Activated CD8-positive, alpha-beta memory T cell treated with anti-CD3 and anti-CD28 coated beads for 24 hours (primary cell): ENCODE measurements around the gene PSMB7.
"Not testable (repeated sequence)": the region's sequence is repeated elsewhere in the genome, so short reads cannot be mapped to it uniquely, and the experiment has no call there.

Experiments
- DNase-seq: peaks from one replicate; pipeline ENCODE4 v3.0.0-alpha.2; 2020

PSMB7 gene

GRCh38 chr9:124442826-124443225 lies 27.6 kb upstream of the PSMB7 start:
- DNase-seq: no peak

GRCh38 chr9:124442379-124442778 lies 27.1 kb upstream of the PSMB7 start:
- DNase-seq: no peak

- no peak for DNase-seq
Observed at GRCh38 chr9:124441291-124441690, 26.0 kb upstream of the PSMB7 start.

GRCh38 chr9:124440786-124441185 lies 25.5 kb upstream of the PSMB7 start:
- no peak for DNase-seq

- DNase-seq: no peak
Observed at GRCh38 chr9:124439686-124440243, 24.5 kb upstream of the PSMB7 start.

DNA sequence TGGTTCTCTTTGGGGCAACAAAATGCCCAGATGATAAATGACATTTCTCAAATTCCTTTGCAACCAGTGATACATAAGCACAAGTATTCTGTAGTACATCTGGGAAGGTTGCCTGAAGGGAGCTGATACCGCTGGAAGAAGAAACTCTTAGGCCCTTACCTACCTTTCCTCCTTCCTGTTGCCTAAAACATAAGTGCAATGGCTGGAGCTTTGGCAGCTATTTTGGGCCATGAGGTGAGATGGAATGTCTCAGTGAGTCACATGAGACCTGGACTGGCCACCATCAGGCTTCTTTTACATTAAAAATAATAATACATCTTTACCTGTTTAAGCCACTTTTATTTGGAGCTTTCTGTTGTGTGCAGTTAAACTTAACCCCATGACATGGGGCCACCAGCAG lies 23.8 kb upstream of the PSMB7 start:
- no peak for DNase-seq

DNA sequence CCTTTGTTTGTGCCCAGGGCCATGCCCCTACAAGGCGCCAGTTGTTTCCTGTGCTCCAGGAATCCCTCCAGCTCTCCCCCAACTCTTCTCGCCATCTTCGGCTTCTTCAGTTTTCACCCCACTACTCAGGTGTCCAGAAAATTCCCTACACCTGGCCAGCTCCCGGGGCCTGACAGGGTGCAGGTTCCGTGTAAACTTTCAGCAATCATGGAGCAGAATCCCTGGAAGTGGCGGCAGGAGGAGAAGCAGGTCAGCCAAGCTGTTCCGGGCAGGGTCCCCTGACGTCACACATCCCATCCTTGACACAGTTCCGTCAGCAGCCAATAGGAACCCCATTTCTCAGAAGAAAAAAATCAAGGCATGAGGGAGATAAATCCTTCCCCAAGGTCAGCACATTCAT lies 22.8 kb upstream of the PSMB7 start:
- no peak for DNase-seq

DNA sequence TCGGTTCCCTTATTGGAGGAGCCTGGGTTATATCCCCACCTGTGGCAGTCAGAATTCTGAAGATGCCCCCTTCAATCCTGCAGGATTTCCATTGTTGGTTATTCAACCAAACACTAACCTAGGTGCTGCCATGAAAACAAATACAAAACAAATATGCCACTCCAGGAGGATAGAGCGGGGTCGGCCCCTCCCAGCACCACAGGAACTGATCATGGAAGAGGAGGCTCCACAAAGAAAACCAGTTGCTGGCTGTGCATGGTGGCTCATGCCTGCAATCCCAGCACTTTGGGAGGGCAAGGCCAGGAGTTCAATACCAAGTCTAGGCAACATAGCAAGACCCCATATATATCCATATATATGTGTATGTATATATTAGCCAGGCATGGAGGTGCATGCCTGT lies 21.8 kb upstream of the PSMB7 start:
- DNase-seq: no peak

DNA sequence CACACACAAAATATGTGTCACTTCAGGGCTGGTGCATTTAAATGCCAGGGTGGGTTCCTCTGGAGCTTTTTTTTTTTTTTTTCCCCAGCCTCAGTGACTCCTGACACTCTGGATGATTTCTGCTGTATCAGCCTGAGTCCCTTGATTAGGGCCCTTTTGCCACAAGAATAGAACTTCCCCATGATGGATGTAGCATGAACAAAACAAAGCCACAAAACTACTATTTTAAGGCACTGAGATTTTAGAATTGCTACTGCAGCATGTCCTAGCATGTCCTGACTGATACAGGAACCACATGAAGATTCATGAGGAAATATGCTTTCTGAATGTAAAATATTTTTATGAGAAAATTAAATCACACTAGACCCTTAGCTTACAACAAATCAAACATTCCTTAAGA lies 21.1 kb upstream of the PSMB7 start:
- DNase-seq: no peak

DNA sequence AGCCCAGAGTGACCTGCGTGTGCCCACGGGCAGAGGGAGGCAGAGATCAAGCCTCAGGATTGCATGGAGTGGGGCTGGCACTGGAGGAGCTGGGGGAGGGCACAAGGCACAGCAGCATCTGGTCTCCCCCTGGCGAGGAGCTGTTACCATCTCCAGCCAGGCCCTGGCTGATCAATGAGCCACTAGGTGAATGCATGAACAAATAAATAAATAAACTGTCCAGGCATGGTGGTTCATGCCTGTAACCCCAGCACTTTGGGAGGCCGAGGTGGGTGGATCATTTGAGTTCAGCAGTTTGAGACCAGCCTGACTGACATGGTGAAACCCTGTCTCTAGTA lies 14.3 kb upstream of the PSMB7 start:
- DNase-seq: peak; percentile 32

GRCh38 chr9:124428751-124429529 lies 13.7 kb upstream of the PSMB7 start:
- peak; percentile 17 for DNase-seq

DNA sequence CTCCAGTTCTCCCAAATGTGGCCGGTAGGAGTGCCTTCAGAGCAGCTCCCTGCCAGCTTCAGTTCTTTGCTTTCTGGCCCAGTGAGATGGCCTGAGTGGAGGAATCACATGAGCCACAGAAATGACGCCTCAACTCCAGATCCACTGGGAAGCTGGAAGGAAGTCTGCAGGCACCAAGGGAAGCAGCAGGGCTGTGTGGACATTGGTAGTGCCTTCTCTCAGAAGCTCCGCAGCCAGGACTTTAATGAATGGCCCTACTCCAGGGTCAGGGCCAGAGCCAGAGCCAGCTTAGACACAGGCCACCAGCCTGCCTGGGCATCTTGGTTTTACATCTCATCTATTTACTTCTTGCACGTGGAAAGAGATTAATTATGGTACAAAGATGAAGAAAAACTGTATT lies 12.0 kb upstream of the PSMB7 start:
- peak; percentile 13 for DNase-seq

DNA sequence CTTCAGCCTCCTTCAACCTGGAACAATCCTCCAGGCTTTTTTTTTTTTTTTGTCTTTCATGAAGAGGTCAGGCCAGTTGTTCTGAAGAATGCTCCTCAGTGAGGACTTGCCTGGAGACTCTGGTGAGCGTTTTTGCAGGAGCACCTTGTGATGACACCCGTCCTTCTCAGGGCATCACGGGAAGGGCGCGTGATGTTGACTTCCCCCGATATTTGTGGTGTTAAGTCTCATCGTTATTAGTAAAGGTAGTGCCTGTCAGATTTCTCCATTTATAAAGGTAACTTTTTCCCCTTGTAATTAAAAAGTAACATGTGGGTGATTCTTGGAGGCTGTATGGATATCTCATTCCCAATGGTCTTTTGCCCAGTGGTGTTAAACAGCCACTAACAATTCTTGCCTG lies 11.1 kb upstream of the PSMB7 start:
- DNase-seq: no peak

DNA sequence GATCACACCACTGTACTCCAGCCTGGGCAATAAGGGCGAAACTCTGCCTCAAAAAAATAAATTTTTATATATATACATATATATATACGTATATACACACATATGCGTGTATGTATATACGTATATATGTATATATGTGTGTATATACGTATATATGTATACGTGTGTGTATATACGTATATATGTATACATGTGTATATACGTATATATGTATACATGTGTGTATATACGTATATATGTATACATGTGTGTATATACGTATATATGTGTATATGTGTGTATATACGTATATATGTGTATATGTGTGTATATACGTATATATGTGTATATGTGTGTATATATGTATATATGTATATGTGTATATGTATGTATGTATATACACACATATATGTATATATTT lies 10.5 kb upstream of the PSMB7 start:
- DNase-seq: not testable (repeated sequence)

DNA sequence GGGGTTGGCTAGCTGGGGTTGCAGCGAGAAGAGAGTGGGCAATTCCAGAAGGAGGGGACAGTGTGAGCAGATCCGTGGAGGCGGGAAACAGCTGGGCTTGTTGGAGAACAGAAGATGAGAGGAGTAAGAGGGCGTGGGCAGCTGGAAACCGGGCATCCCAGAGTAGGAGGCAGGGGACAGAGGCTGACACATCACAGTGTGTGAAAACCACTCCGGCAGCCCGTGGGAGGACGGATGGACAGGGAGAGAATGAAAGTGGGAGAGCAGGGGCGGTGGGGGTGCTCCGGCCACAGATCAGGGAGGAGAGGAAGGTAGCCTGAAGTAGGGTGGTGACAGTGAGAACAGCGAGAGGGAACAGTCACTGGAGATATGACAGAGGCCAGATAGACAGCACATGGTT lies 8.3 kb upstream of the PSMB7 start:
- peak; percentile 35 for DNase-seq

- DNase-seq: peak; percentile 9
Observed at GRCh38 chr9:124423155-124423554, 7.9 kb upstream of the PSMB7 start.

- DNase-seq: peak; percentile 30
Observed at GRCh38 chr9:124420991-124421543, 5.8 kb upstream of the PSMB7 start.

GRCh38 chr9:124419832-124420489 lies 4.7 kb upstream of the PSMB7 start:
- no peak for DNase-seq

DNA sequence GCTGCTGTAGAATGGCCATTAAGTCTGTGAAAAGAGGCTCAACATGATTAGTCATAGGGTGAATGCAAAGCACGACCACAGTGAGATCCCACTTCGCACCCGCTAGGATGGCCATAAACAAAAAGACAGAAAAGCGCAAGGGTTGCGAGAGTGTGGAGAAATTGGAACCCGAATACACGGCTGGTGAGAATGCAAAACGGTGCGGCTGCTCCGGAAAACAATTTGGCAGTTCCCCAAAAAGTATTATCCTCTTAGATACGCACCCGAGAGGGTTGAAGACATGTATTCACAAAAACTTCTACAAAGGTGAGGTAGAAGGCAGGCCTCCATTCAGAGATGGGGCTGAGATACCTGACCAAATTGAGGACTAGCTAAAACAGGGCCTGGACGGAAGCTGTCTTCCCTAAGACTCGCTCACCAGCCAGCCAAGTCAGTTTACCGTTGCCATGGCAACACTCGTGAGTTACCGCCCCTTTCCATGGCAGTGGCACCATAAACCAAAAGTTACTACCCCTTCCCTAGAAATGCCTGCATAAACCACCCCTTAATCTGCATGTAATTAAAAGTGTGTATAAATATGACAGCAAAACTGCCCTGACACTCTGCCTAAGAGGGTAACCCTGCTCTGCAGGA lies 726 bp upstream of the PSMB7 start:
- DNase-seq: no peak

GRCh38 chr9:124414612-124415011 lies 630 bp downstream of the PSMB7 start:
- DNase-seq: no peak

- DNase-seq: no peak
Observed at GRCh38 chr9:124412228-124412575, 3.0 kb downstream of the PSMB7 start.

- no peak for DNase-seq
Observed at GRCh38 chr9:124411514-124412227, 3.6 kb downstream of the PSMB7 start.

DNA sequence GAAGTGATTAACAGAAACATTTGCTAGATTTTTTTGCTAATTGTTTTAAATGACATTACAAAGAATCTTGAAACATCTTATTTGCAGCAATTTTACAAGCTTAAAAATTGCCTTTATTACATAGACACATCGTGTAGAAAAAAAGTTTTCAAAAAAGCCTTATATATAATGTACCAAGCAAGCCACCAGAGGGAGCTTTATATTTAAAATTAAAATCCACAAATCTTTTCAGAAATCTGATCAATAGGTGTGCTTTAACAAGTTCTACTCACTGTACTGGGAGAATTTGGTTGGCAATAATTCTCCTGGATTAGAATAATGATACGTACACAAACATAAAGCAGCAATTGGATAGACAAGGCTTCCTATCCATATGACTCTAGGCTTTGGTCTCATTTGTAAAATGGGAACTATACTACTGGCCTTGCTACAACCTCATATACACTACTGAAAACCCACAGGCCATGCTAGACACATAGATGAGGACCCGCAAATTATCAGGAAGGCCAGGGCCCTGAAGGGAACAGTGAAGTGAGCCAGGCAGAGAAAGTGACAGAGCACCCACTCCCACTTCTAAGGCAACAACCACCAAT lies 4.8 kb downstream of the PSMB7 start:
- no peak for DNase-seq
